GM03348 (cell line): Measurements from ENCODE around the gene ATOH8.
A peak's percentile ranks its signal among the peaks of the same experiment; 100 is the strongest.

Source experiments
- DNase-seq: peaks from one replicate; pipeline ENCODE4 v3.0.0; 2012; ENCODE audit warnings: low spot score

Gene ATOH8

GRCh38 chr2:85770786-85771409 lies 17.1 kb downstream of the ATOH8 start:
- no peak for DNase-seq

- DNase-seq, result no peak
Observed at GRCh38 chr2:85771486-85771885, 17.7 kb downstream of the ATOH8 start.

- peak; percentile 98 for DNase-seq
Observed at GRCh38 chr2:85772019-85772745, 18.4 kb downstream of the ATOH8 start.

- no peak for DNase-seq
Observed at GRCh38 chr2:85772841-85773491, 19.2 kb downstream of the ATOH8 start.

- no peak for DNase-seq
Observed at GRCh38 chr2:85773692-85774091, 19.9 kb downstream of the ATOH8 start.

GRCh38 chr2:85774126-85774978 lies 20.6 kb downstream of the ATOH8 start:
- DNase-seq, result no peak

- DNase-seq, result no peak
Observed at GRCh38 chr2:85775406-85776381, 21.9 kb downstream of the ATOH8 start.

- DNase-seq, result no peak
Observed at GRCh38 chr2:85776672-85777071, 22.9 kb downstream of the ATOH8 start.

GRCh38 chr2:85777441-85777861 lies 23.7 kb downstream of the ATOH8 start:
- no peak for DNase-seq

- DNase-seq, result no peak
Observed at GRCh38 chr2:85778646-85779379, 25.0 kb downstream of the ATOH8 start.

- DNase-seq, result no peak
Observed at GRCh38 chr2:85779641-85780315, 26.0 kb downstream of the ATOH8 start.

GRCh38 chr2:85780316-85781012 lies 26.7 kb downstream of the ATOH8 start:
- no peak for DNase-seq

GRCh38 chr2:85781013-85781332 lies 27.2 kb downstream of the ATOH8 start:
- DNase-seq, result no peak

- no peak for DNase-seq
Observed at GRCh38 chr2:85783796-85784195, 30.0 kb downstream of the ATOH8 start.

GRCh38 chr2:85784474-85784986 lies 30.7 kb downstream of the ATOH8 start:
- DNase-seq, result no peak

- DNase-seq, result peak; percentile 93
Observed at GRCh38 chr2:85785027-85785822, 31.4 kb downstream of the ATOH8 start.

- DNase-seq, result no peak
Observed at GRCh38 chr2:85785871-85786270, 32.1 kb downstream of the ATOH8 start.

GRCh38 chr2:85786444-85786843 lies 32.7 kb downstream of the ATOH8 start:
- DNase-seq, result no peak
